ENCODE data around the gene FLNC.

FLNC gene

GRCh38 chr7:128867842-128868623, 37.8 kb downstream of the FLNC start:
- no peak for DNase-seq

- DNase-seq = no peak
These were observed 38.5 kb downstream of the FLNC start for GRCh38 chr7:128868624-128869137.

- no peak for DNase-seq
These were observed 39.1 kb downstream of the FLNC start for GRCh38 chr7:128869138-128869943.

- no peak for DNase-seq
These were observed 39.7 kb downstream of the FLNC start for GRCh38 chr7:128869944-128870285.

GRCh38 chr7:128871050-128871449, 40.8 kb downstream of the FLNC start:
- DNase-seq = no peak

- no peak for DNase-seq
These were observed 42.2 kb downstream of the FLNC start for GRCh38 chr7:128872394-128872824.

- DNase-seq = no peak
These were observed 43.0 kb downstream of the FLNC start for GRCh38 chr7:128873234-128873633.

- no peak for DNase-seq
These were observed 44.2 kb downstream of the FLNC start for GRCh38 chr7:128874140-128875031.

- no peak for DNase-seq
These were observed 45.3 kb downstream of the FLNC start for GRCh38 chr7:128875523-128875948.

GRCh38 chr7:128876127-128876526, 45.9 kb downstream of the FLNC start:
- no peak for DNase-seq

- DNase-seq = no peak
These were observed 46.4 kb downstream of the FLNC start for GRCh38 chr7:128876586-128876977.

GRCh38 chr7:128876978-128877755, 47.0 kb downstream of the FLNC start:
- DNase-seq = no peak

GRCh38 chr7:128877756-128878120, 47.5 kb downstream of the FLNC start:
- peak; percentile 20 for DNase-seq

GRCh38 chr7:128878226-128879105, 48.3 kb downstream of the FLNC start:
- DNase-seq = no peak

- DNase-seq = no peak
These were observed 49.3 kb downstream of the FLNC start for GRCh38 chr7:128879461-128879938.

GRCh38 chr7:128879939-128880746, 49.9 kb downstream of the FLNC start:
- DNase-seq = no peak

GRCh38 chr7:128880791-128881457, 50.7 kb downstream of the FLNC start:
- no peak for DNase-seq

GRCh38 chr7:128881458-128882125, 51.4 kb downstream of the FLNC start:
- no peak for DNase-seq

GRCh38 chr7:128882134-128882533, 51.9 kb downstream of the FLNC start:
- no peak for DNase-seq

Measured in MV-4-11 (cell line).